ENCODE results near the gene DGKQ. TPM values are rescaled to one million over a fixed set of nuclear protein-coding genes. Genes with fewer than 3 reads are reported as not detected.

The DGKQ gene
- total RNA-seq, 1 donor from 2014 or later: 15.0 TPM

- Mint-ChIP-seq H3K27ac (ENCODE audit: unreplicated experiment) (no peak overlapping the region), H3K4me3 (no peak overlapping the region), H3K4me1 (peaks cover 20% of the 10 kb centered on the region), H3K9me3 (no peaks in the 10 kb centered on the region), H3K36me3 (ENCODE audit: low read depth) (no peaks in the 10 kb centered on the region), H3K27me3 (ENCODE audit: low read depth) (no peaks in the 10 kb centered on the region)
- no peak for TF ChIP-seq CTCF (conservative IDR thresholded peaks at IDR 0.05)
- DNase-seq (ENCODE audit: low read depth, low spot score): no peak
Observed at GRCh38 chr4:989722-990471, 16.5 kb upstream of the DGKQ start.

- Mint-ChIP-seq H3K4me3 (no peak overlapping the region), H3K9me3 (no peaks in the 10 kb centered on the region), H3K36me3 (ENCODE audit: low read depth) (no peaks in the 10 kb centered on the region), H3K27ac (ENCODE audit: unreplicated experiment) (no peak overlapping the region), H3K4me1 (peaks cover 22% of the 10 kb centered on the region), H3K27me3 (ENCODE audit: low read depth) (no peaks in the 10 kb centered on the region)
- TF ChIP-seq CTCF (conservative IDR thresholded peaks at IDR 0.05): no peak
- DNase-seq (ENCODE audit: low read depth, low spot score): no peak
Observed at GRCh38 chr4:988726-989721, 15.7 kb upstream of the DGKQ start.

GRCh38 chr4:987624-988513 lies 14.5 kb upstream of the DGKQ start:
- no peaks in the 10 kb centered on the region for H3K27me3 Mint-ChIP-seq (ENCODE audit: low read depth)
- H3K4me3 Mint-ChIP-seq: peak overlapping the region; percentile 82
- no peak overlapping the region for H3K27ac Mint-ChIP-seq (ENCODE audit: unreplicated experiment)
- no peak for DNase-seq (ENCODE audit: low read depth, low spot score)
- peaks cover 22% of the 10 kb centered on the region for H3K4me1 Mint-ChIP-seq
- H3K36me3 Mint-ChIP-seq (ENCODE audit: low read depth): no peaks in the 10 kb centered on the region
- no peaks in the 10 kb centered on the region for H3K9me3 Mint-ChIP-seq
- TF ChIP-seq CTCF (conservative IDR thresholded peaks at IDR 0.05): no peak

GRCh38 chr4:986879-987623 lies 13.7 kb upstream of the DGKQ start, which contains the start of gene IDUA:
TSS of gene IDUA (plus strand) at chr4:987044. CDS start at chr4:987085, 41 bp downstream.
- Mint-ChIP-seq H3K36me3 (ENCODE audit: low read depth) (no peaks in the 10 kb centered on the region), H3K9me3 (no peaks in the 10 kb centered on the region), H3K27ac (ENCODE audit: unreplicated experiment) (peak within 1 kb of the TSS; percentile 72), H3K27me3 (ENCODE audit: low read depth) (no peaks in the 10 kb centered on the region), H3K4me3 (peak within 1 kb of the TSS; percentile 89), H3K4me1 (peaks cover 18% of the 10 kb centered on the region)
- peak; percentile 69 for DNase-seq (ENCODE audit: low read depth, low spot score)
- peak; percentile 63 for TF ChIP-seq CTCF (conservative IDR thresholded peaks at IDR 0.05)
